ENCODE data around the gene SLC25A13.

The SLC25A13 gene

GRCh38 chr7:96205665-96206064 is 116.2 kb downstream of the SLC25A13 start:
- TF ChIP-seq, protein P1, sequence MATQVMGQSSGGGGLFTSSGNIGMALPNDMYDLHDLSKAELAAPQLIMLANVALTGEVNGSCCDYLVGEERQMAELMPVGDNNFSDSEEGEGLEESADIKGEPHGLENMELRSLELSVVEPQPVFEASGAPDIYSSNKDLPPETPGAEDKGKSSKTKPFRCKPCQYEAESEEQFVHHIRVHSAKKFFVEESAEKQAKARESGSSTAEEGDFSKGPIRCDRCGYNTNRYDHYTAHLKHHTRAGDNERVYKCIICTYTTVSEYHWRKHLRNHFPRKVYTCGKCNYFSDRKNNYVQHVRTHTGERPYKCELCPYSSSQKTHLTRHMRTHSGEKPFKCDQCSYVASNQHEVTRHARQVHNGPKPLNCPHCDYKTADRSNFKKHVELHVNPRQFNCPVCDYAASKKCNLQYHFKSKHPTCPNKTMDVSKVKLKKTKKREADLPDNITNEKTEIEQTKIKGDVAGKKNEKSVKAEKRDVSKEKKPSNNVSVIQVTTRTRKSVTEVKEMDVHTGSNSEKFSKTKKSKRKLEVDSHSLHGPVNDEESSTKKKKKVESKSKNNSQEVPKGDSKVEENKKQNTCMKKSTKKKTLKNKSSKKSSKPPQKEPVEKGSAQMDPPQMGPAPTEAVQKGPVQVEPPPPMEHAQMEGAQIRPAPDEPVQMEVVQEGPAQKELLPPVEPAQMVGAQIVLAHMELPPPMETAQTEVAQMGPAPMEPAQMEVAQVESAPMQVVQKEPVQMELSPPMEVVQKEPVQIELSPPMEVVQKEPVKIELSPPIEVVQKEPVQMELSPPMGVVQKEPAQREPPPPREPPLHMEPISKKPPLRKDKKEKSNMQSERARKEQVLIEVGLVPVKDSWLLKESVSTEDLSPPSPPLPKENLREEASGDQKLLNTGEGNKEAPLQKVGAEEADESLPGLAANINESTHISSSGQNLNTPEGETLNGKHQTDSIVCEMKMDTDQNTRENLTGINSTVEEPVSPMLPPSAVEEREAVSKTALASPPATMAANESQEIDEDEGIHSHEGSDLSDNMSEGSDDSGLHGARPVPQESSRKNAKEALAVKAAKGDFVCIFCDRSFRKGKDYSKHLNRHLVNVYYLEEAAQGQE (IDR thresholded peaks at IDR 0.05; ENCODE audit: insufficient read depth in 1 of 2, low read depth in 2 of 2, low read length in 2 of 2), result no peak
- TF ChIP-seq TAF1 (IDR thresholded peaks at IDR 0.05; ENCODE audit: borderline replicate concordance, insufficient read depth, low read length) (no peak), FOXP2 (optimal IDR thresholded peaks at IDR 0.05; ENCODE audit: borderline replicate concordance, extremely low read depth, extremely low read length, insufficient read depth) (no peak), SIN3A (IDR thresholded peaks at IDR 0.05; ENCODE audit: borderline replicate concordance, insufficient read depth, low read length) (no peak), POLR2AphosphoS5 (IDR thresholded peaks at IDR 0.05; ENCODE audit: low read depth, low read length) (no peak)

DNA sequence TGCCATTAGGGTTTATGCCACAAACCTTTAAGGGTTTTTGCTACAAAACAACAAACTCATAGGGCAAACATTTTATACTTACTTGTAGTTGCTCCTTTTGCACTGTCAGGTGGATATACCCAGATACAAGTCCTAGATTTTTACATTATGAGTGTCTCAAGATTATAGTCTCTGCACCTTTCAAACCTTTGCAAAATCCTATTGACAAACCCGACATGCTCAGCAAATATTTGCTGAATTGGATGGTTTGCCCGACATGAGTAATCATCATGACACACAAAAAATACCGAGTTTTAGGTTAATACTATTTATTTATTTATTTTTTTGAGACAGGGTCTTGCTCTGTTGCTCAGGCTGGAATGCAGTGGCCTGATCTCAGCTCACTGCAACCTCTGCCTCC is 117.3 kb downstream of the SLC25A13 start:
- TF ChIP-seq POLR2AphosphoS5 (IDR thresholded peaks at IDR 0.05; ENCODE audit: low read depth, low read length) (no peak), SIN3A (IDR thresholded peaks at IDR 0.05; ENCODE audit: borderline replicate concordance, insufficient read depth, low read length) (no peak), FOXP2 (optimal IDR thresholded peaks at IDR 0.05; ENCODE audit: borderline replicate concordance, extremely low read depth, extremely low read length, insufficient read depth) (no peak), TAF1 (IDR thresholded peaks at IDR 0.05; ENCODE audit: borderline replicate concordance, insufficient read depth, low read length) (no peak)
- TF ChIP-seq, protein P1 (IDR thresholded peaks at IDR 0.05; ENCODE audit: insufficient read depth in 1 of 2, low read depth in 2 of 2, low read length in 2 of 2), result no peak

DNA sequence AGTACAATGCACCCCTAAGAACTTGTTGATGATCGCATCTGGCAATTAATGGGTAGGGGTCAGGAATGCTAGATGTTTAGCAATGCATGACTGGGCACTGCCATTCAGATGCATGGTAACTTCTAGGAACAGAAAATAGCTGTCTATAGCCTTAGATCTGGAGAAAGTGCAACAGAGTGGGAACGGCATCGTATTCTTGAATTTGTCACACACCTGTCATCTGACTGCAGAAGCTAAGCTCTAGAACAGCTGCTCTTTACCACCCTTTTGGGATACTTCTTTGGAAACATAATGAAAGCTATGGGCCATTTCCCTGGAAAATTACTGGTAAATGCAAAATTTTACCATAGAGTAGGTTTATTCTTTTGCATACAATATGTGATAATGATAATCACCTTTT is 118.1 kb downstream of the SLC25A13 start:
- TF ChIP-seq POLR2AphosphoS5 (IDR thresholded peaks at IDR 0.05; ENCODE audit: low read depth, low read length) (no peak), TAF1 (IDR thresholded peaks at IDR 0.05; ENCODE audit: borderline replicate concordance, insufficient read depth, low read length) (no peak), FOXP2 (optimal IDR thresholded peaks at IDR 0.05; ENCODE audit: borderline replicate concordance, extremely low read depth, extremely low read length, insufficient read depth) (no peak), SIN3A (IDR thresholded peaks at IDR 0.05; ENCODE audit: borderline replicate concordance, insufficient read depth, low read length) (no peak)
- TF ChIP-seq, protein P1 (IDR thresholded peaks at IDR 0.05; ENCODE audit: insufficient read depth in 1 of 2, low read depth in 2 of 2, low read length in 2 of 2), result no peak

GRCh38 chr7:96202102-96202501 is 119.8 kb downstream of the SLC25A13 start:
- TF ChIP-seq FOXP2 (optimal IDR thresholded peaks at IDR 0.05; ENCODE audit: borderline replicate concordance, extremely low read depth, extremely low read length, insufficient read depth), result no peak
- TF ChIP-seq TAF1 (IDR thresholded peaks at IDR 0.05; ENCODE audit: borderline replicate concordance, insufficient read depth, low read length), result no peak
- TF ChIP-seq, protein P1 (IDR thresholded peaks at IDR 0.05; ENCODE audit: insufficient read depth in 1 of 2, low read depth in 2 of 2, low read length in 2 of 2), result no peak
- TF ChIP-seq SIN3A (IDR thresholded peaks at IDR 0.05; ENCODE audit: borderline replicate concordance, insufficient read depth, low read length), result no peak
- no peak for TF ChIP-seq POLR2AphosphoS5 (IDR thresholded peaks at IDR 0.05; ENCODE audit: low read depth, low read length)

GRCh38 chr7:96200740-96201139 is 121.2 kb downstream of the SLC25A13 start:
- TF ChIP-seq, protein P1 (IDR thresholded peaks at IDR 0.05; ENCODE audit: insufficient read depth in 1 of 2, low read depth in 2 of 2, low read length in 2 of 2), result no peak
- TF ChIP-seq TAF1 (IDR thresholded peaks at IDR 0.05; ENCODE audit: borderline replicate concordance, insufficient read depth, low read length), result no peak
- TF ChIP-seq POLR2AphosphoS5 (IDR thresholded peaks at IDR 0.05; ENCODE audit: low read depth, low read length), result no peak
- TF ChIP-seq SIN3A (IDR thresholded peaks at IDR 0.05; ENCODE audit: borderline replicate concordance, insufficient read depth, low read length), result no peak
- TF ChIP-seq FOXP2 (optimal IDR thresholded peaks at IDR 0.05; ENCODE audit: borderline replicate concordance, extremely low read depth, extremely low read length, insufficient read depth), result no peak

Measured in PFSK-1 (cell line).